ENCODE results near the gene CDS2.

CDS2 gene

DNA sequence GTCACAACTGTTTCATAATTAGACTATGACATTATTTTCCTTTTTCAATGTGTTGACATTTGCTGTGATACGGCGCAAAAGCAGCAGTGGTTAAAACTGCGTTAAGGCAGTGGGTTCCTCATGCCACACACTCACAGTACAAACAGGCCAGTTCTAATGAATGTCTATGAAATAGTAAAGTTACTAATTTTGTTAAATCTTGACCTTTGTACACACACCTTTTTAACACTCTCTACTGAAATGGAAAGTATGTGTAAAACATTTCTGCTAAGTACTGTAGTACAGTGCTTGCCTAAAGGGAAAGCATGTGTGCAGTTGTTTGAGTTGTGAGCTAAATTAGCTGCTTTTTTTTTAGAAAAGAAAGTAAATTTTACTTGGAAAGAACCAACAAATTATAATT, 60.3 kb downstream of the CDS2 start (continued):
- TF ChIP-seq SNAI2 (CRISPR knock-in tag; IDR thresholded peaks at IDR 0.05): no peak
- no peak for TF ChIP-seq ARNTL (CRISPR knock-in tag; IDR thresholded peaks at IDR 0.05; ENCODE audit: borderline replicate concordance, low read depth)

DNA sequence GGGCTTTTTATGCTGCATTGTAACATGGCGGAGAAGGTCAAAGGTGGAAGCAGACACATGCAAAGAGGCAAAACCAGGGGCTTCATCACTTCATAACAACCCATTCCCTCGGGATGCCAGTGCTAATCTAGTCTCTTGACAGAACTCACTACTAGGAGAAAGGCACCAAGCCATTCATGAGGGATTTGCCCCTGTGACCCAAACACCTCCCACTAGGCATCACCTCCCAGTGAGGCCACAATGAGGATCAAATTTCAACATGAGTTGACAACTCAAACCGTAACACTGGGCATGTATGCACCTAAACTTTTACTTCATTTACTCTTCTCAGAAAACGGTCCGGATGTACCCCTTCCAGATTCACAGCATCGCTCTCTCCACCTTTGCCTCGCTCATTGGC, 61.9 kb downstream of the CDS2 start:
- no peak for ATAC-seq
- TF ChIP-seq ESRRG (CRISPR knock-in tag; IDR thresholded peaks at IDR 0.05) (no peak), ZC3H10 (CRISPR knock-in tag; IDR thresholded peaks at IDR 0.05) (no peak), GLIS3 (CRISPR knock-in tag; IDR thresholded peaks at IDR 0.05) (no peak), ISL1 (CRISPR knock-in tag; IDR thresholded peaks at IDR 0.05) (no peak), ARNTL (CRISPR knock-in tag; IDR thresholded peaks at IDR 0.05; ENCODE audit: borderline replicate concordance, low read depth) (no peak), SNAI2 (CRISPR knock-in tag; IDR thresholded peaks at IDR 0.05) (no peak), OSR1 (CRISPR knock-in tag; IDR thresholded peaks at IDR 0.05) (no peak), ZFP3 (CRISPR knock-in tag; IDR thresholded peaks at IDR 0.05) (no peak), TCF4 (CRISPR knock-in tag; IDR thresholded peaks at IDR 0.05; ENCODE audit: borderline replicate concordance) (no peak), TOX (CRISPR knock-in tag; IDR thresholded peaks at IDR 0.05; ENCODE audit: borderline replicate concordance) (no peak)
- TF ChIP-seq, protein P1, sequence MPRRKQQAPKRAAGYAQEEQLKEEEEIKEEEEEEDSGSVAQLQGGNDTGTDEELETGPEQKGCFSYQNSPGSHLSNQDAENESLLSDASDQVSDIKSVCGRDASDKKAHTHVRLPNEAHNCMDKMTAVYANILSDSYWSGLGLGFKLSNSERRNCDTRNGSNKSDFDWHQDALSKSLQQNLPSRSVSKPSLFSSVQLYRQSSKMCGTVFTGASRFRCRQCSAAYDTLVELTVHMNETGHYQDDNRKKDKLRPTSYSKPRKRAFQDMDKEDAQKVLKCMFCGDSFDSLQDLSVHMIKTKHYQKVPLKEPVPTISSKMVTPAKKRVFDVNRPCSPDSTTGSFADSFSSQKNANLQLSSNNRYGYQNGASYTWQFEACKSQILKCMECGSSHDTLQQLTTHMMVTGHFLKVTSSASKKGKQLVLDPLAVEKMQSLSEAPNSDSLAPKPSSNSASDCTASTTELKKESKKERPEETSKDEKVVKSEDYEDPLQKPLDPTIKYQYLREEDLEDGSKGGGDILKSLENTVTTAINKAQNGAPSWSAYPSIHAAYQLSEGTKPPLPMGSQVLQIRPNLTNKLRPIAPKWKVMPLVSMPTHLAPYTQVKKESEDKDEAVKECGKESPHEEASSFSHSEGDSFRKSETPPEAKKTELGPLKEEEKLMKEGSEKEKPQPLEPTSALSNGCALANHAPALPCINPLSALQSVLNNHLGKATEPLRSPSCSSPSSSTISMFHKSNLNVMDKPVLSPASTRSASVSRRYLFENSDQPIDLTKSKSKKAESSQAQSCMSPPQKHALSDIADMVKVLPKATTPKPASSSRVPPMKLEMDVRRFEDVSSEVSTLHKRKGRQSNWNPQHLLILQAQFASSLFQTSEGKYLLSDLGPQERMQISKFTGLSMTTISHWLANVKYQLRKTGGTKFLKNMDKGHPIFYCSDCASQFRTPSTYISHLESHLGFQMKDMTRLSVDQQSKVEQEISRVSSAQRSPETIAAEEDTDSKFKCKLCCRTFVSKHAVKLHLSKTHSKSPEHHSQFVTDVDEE (CRISPR knock-in tag; IDR thresholded peaks at IDR 0.05): no peak
- TF ChIP-seq, protein P2, sequence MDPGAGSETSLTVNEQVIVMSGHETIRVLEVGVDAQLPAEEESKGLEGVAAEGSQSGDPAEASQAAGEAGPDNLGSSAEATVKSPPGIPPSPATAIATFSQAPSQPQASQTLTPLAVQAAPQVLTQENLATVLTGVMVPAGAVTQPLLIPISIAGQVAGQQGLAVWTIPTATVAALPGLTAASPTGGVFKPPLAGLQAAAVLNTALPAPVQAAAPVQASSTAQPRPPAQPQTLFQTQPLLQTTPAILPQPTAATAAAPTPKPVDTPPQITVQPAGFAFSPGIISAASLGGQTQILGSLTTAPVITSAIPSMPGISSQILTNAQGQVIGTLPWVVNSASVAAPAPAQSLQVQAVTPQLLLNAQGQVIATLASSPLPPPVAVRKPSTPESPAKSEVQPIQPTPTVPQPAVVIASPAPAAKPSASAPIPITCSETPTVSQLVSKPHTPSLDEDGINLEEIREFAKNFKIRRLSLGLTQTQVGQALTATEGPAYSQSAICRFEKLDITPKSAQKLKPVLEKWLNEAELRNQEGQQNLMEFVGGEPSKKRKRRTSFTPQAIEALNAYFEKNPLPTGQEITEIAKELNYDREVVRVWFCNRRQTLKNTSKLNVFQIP (CRISPR knock-in tag; IDR thresholded peaks at IDR 0.05; ENCODE audit: borderline replicate concordance, low read depth): no peak

DNA sequence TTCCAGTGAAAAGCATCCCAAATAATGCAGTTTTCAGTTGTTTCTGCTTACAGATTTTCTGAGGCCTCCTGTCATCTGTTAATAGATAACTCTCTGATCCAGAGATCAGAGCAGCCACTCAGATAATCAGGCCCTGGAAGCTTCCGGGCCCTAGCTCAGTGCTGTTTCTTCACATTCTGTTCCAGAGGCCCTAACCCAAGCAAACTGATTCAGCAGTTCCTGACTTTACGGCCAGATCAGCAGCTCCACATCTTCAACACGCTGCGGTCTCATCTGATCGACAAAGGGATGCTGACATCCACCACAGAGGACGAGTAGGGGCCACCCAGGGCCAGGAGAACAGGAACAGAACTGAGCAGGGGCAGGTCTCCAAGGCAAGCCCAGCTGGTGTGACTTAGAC, 63.1 kb downstream of the CDS2 start:
- TF ChIP-seq ZFP30 (CRISPR knock-in tag; IDR thresholded peaks at IDR 0.05) (no peak), ZC3H10 (CRISPR knock-in tag; IDR thresholded peaks at IDR 0.05) (no peak), BACH2 (CRISPR knock-in tag; IDR thresholded peaks at IDR 0.05; ENCODE audit: borderline replicate concordance) (no peak), GLIS3 (CRISPR knock-in tag; IDR thresholded peaks at IDR 0.05) (no peak), ISL1 (CRISPR knock-in tag; IDR thresholded peaks at IDR 0.05) (no peak), RARB (CRISPR knock-in tag; IDR thresholded peaks at IDR 0.05) (no peak)
- TF ChIP-seq, protein P3, sequence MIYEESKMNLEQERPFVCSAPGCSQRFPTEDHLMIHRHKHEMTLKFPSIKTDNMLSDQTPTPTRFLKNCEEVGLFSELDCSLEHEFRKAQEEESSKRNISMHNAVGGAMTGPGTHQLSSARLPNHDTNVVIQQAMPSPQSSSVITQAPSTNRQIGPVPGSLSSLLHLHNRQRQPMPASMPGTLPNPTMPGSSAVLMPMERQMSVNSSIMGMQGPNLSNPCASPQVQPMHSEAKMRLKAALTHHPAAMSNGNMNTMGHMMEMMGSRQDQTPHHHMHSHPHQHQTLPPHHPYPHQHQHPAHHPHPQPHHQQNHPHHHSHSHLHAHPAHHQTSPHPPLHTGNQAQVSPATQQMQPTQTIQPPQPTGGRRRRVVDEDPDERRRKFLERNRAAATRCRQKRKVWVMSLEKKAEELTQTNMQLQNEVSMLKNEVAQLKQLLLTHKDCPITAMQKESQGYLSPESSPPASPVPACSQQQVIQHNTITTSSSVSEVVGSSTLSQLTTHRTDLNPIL (CRISPR knock-in tag; IDR thresholded peaks at IDR 0.05; ENCODE audit: low read depth): no peak
- no peak for ATAC-seq

DNA sequence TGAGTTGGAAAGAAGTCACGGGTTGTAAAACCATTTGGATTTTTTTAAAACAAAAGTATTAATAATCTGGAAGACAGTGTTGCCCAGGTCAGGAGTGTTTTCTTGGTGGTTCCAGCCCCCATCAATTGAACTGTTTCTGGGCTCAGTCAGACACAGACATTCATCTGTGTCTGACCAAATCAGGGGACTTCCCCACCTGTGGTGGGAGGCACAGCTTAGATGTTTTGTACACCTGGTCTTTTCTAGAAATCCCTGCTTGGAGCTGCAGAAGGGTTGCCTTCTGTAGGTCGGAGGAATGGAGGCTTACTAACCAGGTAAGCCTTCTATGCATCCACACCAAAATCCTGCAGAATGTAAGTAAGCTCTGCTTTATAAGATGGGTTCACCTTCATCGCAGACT, 63.6 kb downstream of the CDS2 start:
- TF ChIP-seq ZNF70 (CRISPR knock-in tag; IDR thresholded peaks at IDR 0.05): no peak
- TF ChIP-seq ZNF565 (CRISPR knock-in tag; conservative IDR thresholded peaks at IDR 0.05; ENCODE audit: low read depth): no peak
- ATAC-seq: no peak

DNA sequence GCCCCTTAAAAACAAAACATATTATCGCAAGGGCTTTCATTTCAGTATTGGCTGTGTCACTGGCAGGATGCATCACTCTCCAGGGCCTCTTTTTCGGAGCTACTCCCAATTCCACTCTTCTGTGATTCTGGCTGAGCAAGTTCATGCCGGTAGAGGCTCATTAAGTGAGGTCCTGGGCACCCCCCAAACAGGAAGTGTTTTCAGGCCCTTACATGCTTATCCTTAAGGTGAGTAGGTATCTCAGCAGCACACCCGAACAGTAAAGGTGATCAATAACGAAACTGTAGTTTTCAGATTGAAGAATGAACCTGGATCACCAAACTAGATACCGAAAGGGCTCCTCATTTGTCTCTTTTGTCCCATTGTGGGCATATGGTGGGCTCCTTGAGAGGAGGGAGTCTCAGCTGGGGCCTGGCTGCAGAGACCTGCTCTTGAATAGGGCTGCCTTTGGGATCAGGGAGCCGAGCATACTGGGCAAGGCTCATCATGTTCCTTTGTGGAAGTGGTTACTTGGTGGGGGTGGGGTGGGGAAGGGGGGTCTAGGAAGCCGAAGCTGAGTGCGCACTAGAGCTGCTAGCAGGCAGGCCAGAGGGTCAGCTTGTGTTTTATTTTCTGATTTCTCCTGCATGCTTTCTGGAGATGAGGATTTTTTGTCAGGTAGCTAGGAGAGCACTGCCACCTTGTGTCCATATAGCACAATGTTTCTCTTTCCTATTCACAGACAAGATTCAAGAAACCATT, 65.2 kb downstream of the CDS2 start:
- ATAC-seq: peak; percentile 91
- no peak for TF ChIP-seq PPARA (CRISPR knock-in tag; IDR thresholded peaks at IDR 0.05; ENCODE audit: borderline replicate concordance)
- TF ChIP-seq OSR1 (CRISPR knock-in tag; IDR thresholded peaks at IDR 0.05): no peak
- TF ChIP-seq CSDC2 (CRISPR knock-in tag; IDR thresholded peaks at IDR 0.05): no peak
- no peak for TF ChIP-seq TOX (CRISPR knock-in tag; IDR thresholded peaks at IDR 0.05; ENCODE audit: borderline replicate concordance)
- no peak for TF ChIP-seq BACH2 (CRISPR knock-in tag; IDR thresholded peaks at IDR 0.05; ENCODE audit: borderline replicate concordance)
- no peak for TF ChIP-seq ZNF565 (CRISPR knock-in tag; conservative IDR thresholded peaks at IDR 0.05; ENCODE audit: low read depth)
- TF ChIP-seq ZNF70 (CRISPR knock-in tag; IDR thresholded peaks at IDR 0.05): no peak

Measured in SK-N-SH treated with all-trans-retinoic acid at 6 μM for 48 hours (cell line).